ENCODE data around the gene CDH13.

Gene CDH13

GRCh38 chr16:83345846-83346640 lies 719.3 kb downstream of the CDH13 start:
- no peak for DNase-seq (ENCODE audit: low read depth in 2 of 2)

GRCh38 chr16:83348991-83349390 lies 722.2 kb downstream of the CDH13 start:
- no peak for DNase-seq (ENCODE audit: low read depth in 2 of 2)

- DNase-seq (ENCODE audit: low read depth in 2 of 2), result no peak
Observed at GRCh38 chr16:83350481-83350880, 723.7 kb downstream of the CDH13 start.

- DNase-seq (ENCODE audit: low read depth in 2 of 2), result no peak
Observed at GRCh38 chr16:83351846-83352245, 725.1 kb downstream of the CDH13 start.

GRCh38 chr16:83353241-83353640 lies 726.5 kb downstream of the CDH13 start:
- DNase-seq (ENCODE audit: low read depth in 2 of 2), result no peak

GRCh38 chr16:83354015-83354414 lies 727.2 kb downstream of the CDH13 start:
- DNase-seq (ENCODE audit: low read depth in 2 of 2), result no peak

- no peak for DNase-seq (ENCODE audit: low read depth in 2 of 2)
Observed at GRCh38 chr16:83355570-83356218, 728.9 kb downstream of the CDH13 start.

GRCh38 chr16:83356266-83356665 lies 729.5 kb downstream of the CDH13 start:
- DNase-seq (ENCODE audit: low read depth in 2 of 2), result no peak

- no peak for DNase-seq (ENCODE audit: low read depth in 2 of 2)
Observed at GRCh38 chr16:83356986-83357385, 730.2 kb downstream of the CDH13 start.

GRCh38 chr16:83363521-83363920 lies 736.8 kb downstream of the CDH13 start:
- no peak for DNase-seq (ENCODE audit: low read depth in 2 of 2)

GRCh38 chr16:83365166-83365565 lies 738.4 kb downstream of the CDH13 start:
- DNase-seq (ENCODE audit: low read depth in 2 of 2), result no peak

GRCh38 chr16:83366228-83366627 lies 739.5 kb downstream of the CDH13 start:
- DNase-seq (ENCODE audit: low read depth in 2 of 2), result no peak

- no peak for DNase-seq (ENCODE audit: low read depth in 2 of 2)
Observed at GRCh38 chr16:83374979-83375378, 748.2 kb downstream of the CDH13 start.

- no peak for DNase-seq (ENCODE audit: low read depth in 2 of 2)
Observed at GRCh38 chr16:83389751-83390150, 763.0 kb downstream of the CDH13 start.

- DNase-seq (ENCODE audit: low read depth in 2 of 2), result no peak
Observed at GRCh38 chr16:83390759-83391158, 764.0 kb downstream of the CDH13 start.

GRCh38 chr16:83392743-83393142 lies 766.0 kb downstream of the CDH13 start:
- no peak for DNase-seq (ENCODE audit: low read depth in 2 of 2)

- no peak for DNase-seq (ENCODE audit: low read depth in 2 of 2)
Observed at GRCh38 chr16:83393196-83393981, 766.6 kb downstream of the CDH13 start.

- DNase-seq (ENCODE audit: low read depth in 2 of 2), result no peak
Observed at GRCh38 chr16:83397601-83398291, 771.0 kb downstream of the CDH13 start.

GRCh38 chr16:83400234-83400633 lies 773.5 kb downstream of the CDH13 start:
- no peak for DNase-seq (ENCODE audit: low read depth in 2 of 2)

- DNase-seq (ENCODE audit: low read depth in 2 of 2), result no peak
Observed at GRCh38 chr16:83402160-83402814, 775.5 kb downstream of the CDH13 start.

GRCh38 chr16:83402967-83403366 lies 776.2 kb downstream of the CDH13 start:
- no peak for DNase-seq (ENCODE audit: low read depth in 2 of 2)
